ENCODE results near the gene CCDC3. TPM values are rescaled to one million over a fixed set of nuclear protein-coding genes. Genes with fewer than 3 reads are reported as not detected.

The CCDC3 gene
- total RNA-seq, 1 donor from 2014 or later: 14.1 TPM

- Mint-ChIP-seq H3K9me3 (ENCODE audit: unreplicated experiment) (peaks cover 15% of the 10 kb centered on the region), H3K27me3 (ENCODE audit: unreplicated experiment) (peaks cover 16% of the 10 kb centered on the region), H3K36me3 (ENCODE audit: unreplicated experiment) (peaks cover 3% of the 10 kb centered on the region), H3K27ac (ENCODE audit: unreplicated experiment) (no peak overlapping the region), H3K4me1 (ENCODE audit: unreplicated experiment) (peaks cover 3% of the 10 kb centered on the region), H3K4me3 (ENCODE audit: unreplicated experiment) (no peak overlapping the region)
- no peak for DNase-seq (ENCODE audit: extremely low spot score, unreplicated experiment)
- TF ChIP-seq, protein P1, sequence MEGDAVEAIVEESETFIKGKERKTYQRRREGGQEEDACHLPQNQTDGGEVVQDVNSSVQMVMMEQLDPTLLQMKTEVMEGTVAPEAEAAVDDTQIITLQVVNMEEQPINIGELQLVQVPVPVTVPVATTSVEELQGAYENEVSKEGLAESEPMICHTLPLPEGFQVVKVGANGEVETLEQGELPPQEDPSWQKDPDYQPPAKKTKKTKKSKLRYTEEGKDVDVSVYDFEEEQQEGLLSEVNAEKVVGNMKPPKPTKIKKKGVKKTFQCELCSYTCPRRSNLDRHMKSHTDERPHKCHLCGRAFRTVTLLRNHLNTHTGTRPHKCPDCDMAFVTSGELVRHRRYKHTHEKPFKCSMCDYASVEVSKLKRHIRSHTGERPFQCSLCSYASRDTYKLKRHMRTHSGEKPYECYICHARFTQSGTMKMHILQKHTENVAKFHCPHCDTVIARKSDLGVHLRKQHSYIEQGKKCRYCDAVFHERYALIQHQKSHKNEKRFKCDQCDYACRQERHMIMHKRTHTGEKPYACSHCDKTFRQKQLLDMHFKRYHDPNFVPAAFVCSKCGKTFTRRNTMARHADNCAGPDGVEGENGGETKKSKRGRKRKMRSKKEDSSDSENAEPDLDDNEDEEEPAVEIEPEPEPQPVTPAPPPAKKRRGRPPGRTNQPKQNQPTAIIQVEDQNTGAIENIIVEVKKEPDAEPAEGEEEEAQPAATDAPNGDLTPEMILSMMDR (IDR thresholded peaks at IDR 0.05): no peak
Measured at GRCh38 chr10:12897278-12897677, 104.2 kb downstream of the CCDC3 start.

- Mint-ChIP-seq H3K9me3 (ENCODE audit: unreplicated experiment) (peaks cover 15% of the 10 kb centered on the region), H3K4me1 (ENCODE audit: unreplicated experiment) (no peaks in the 10 kb centered on the region), H3K27ac (ENCODE audit: unreplicated experiment) (no peak overlapping the region), H3K4me3 (ENCODE audit: unreplicated experiment) (no peak overlapping the region), H3K36me3 (ENCODE audit: unreplicated experiment) (peaks cover 3% of the 10 kb centered on the region), H3K27me3 (ENCODE audit: unreplicated experiment) (peaks cover 24% of the 10 kb centered on the region)
- no peak for DNase-seq (ENCODE audit: extremely low spot score, unreplicated experiment)
- TF ChIP-seq, protein P1 (IDR thresholded peaks at IDR 0.05): no peak
Measured at GRCh38 chr10:12896251-12896650, 105.3 kb downstream of the CCDC3 start.

GRCh38 chr10:12892924-12893323 is 108.6 kb downstream of the CCDC3 start:
- H3K27ac Mint-ChIP-seq (ENCODE audit: unreplicated experiment): no peak overlapping the region
- DNase-seq (ENCODE audit: extremely low spot score, unreplicated experiment): no peak
- H3K9me3 Mint-ChIP-seq (ENCODE audit: unreplicated experiment): peaks cover 15% of the 10 kb centered on the region
- peaks cover 28% of the 10 kb centered on the region for H3K27me3 Mint-ChIP-seq (ENCODE audit: unreplicated experiment)
- H3K4me3 Mint-ChIP-seq (ENCODE audit: unreplicated experiment): no peak overlapping the region
- H3K4me1 Mint-ChIP-seq (ENCODE audit: unreplicated experiment): no peaks in the 10 kb centered on the region
- TF ChIP-seq, protein P1 (IDR thresholded peaks at IDR 0.05): no peak
- H3K36me3 Mint-ChIP-seq (ENCODE audit: unreplicated experiment): peaks cover 3% of the 10 kb centered on the region

GRCh38 chr10:12890958-12891357 is 110.6 kb downstream of the CCDC3 start:
- peaks cover 27% of the 10 kb centered on the region for H3K27me3 Mint-ChIP-seq (ENCODE audit: unreplicated experiment)
- H3K9me3 Mint-ChIP-seq (ENCODE audit: unreplicated experiment): peaks cover 15% of the 10 kb centered on the region
- no peak overlapping the region for H3K27ac Mint-ChIP-seq (ENCODE audit: unreplicated experiment)
- DNase-seq (ENCODE audit: extremely low spot score, unreplicated experiment): no peak
- H3K4me1 Mint-ChIP-seq (ENCODE audit: unreplicated experiment): peaks cover 2% of the 10 kb centered on the region
- peaks cover 3% of the 10 kb centered on the region for H3K36me3 Mint-ChIP-seq (ENCODE audit: unreplicated experiment)
- TF ChIP-seq, protein P1 (IDR thresholded peaks at IDR 0.05): no peak
- no peak overlapping the region for H3K4me3 Mint-ChIP-seq (ENCODE audit: unreplicated experiment)

- H3K4me1 Mint-ChIP-seq (ENCODE audit: unreplicated experiment): peaks cover 2% of the 10 kb centered on the region
- H3K27ac Mint-ChIP-seq (ENCODE audit: unreplicated experiment): no peak overlapping the region
- peaks cover 3% of the 10 kb centered on the region for H3K36me3 Mint-ChIP-seq (ENCODE audit: unreplicated experiment)
- peaks cover 30% of the 10 kb centered on the region for H3K27me3 Mint-ChIP-seq (ENCODE audit: unreplicated experiment)
- TF ChIP-seq, protein P1 (IDR thresholded peaks at IDR 0.05): no peak
- peaks cover 10% of the 10 kb centered on the region for H3K9me3 Mint-ChIP-seq (ENCODE audit: unreplicated experiment)
- no peak overlapping the region for H3K4me3 Mint-ChIP-seq (ENCODE audit: unreplicated experiment)
- no peak for DNase-seq (ENCODE audit: extremely low spot score, unreplicated experiment)
Measured at GRCh38 chr10:12888470-12888869, 113.0 kb downstream of the CCDC3 start.

All from osteocyte (in vitro differentiated cells).